Adrenal gland (tissue), 12 donors: ENCODE measurements around the gene MRNIP. TPM values are rescaled to one million over a fixed set of nuclear protein-coding genes. Genes with fewer than 3 reads are reported as not detected.
"Not testable (repeated sequence)": the region's sequence is repeated elsewhere in the genome, so short reads cannot be mapped to it uniquely, and the experiment has no call there.

Source experiments
- DNase-seq, 7 donors: peaks; one replicate each; pipeline ENCODE4 v3.0.0-alpha.2; 2019 to 2020
- H3K27ac ChIP-seq, 5 donors: fragments of 200-600 bp; sonication (generic) in 4 of 5; 1 replicate in 3 of 5; 2 replicates in 2 of 5; pipeline versions ENCODE4 v1.5.1 to v1.8.0; 2016 to 2020; ENCODE audit warnings: mild to moderate bottlenecking in 1 of 5
- H3K27me3 ChIP-seq: fragments of 200-600 bp; 2 replicates; pipeline ENCODE4 v1.8.0; 2021
- H3K36me3 ChIP-seq, 2 donors: fragments of 200-600 bp; replicated peaks in 1 of 2; 1 replicate in 1 of 2; 2 replicates in 1 of 2; pipeline versions ENCODE4 v1.5.1 to v1.8.0; 2018 to 2022
- H3K4me1 ChIP-seq, 2 donors: fragments of 200-600 bp; replicated peaks in 1 of 2; 1 replicate in 1 of 2; 2 replicates in 1 of 2; pipeline versions ENCODE4 v1.5.1 to v1.8.0; 2018 to 2021
- H3K4me3 ChIP-seq, 4 donors: fragments of 200-600 bp; sonication (generic) in 3 of 4; one replicate each; pipeline ENCODE4 v1.5.1; 2016 to 2018
- H3K9me3 ChIP-seq, 3 donors: fragments of 200-600 bp; sonication (generic) in 1 of 3; replicated peaks in 1 of 3; 1 replicate in 2 of 3; 2 replicates in 1 of 3; pipeline versions ENCODE4 v1.5.1 to v1.8.0; 2016 to 2021
- CTCF ChIP-seq, 6 experiments: fragments of 450-650 bp in 4 of 6; fragments of 200-600 bp in 2 of 6; sonication (generic) in 1 of 6; IDR thresholded peaks; 1 replicate in 5 of 6; 2 replicates in 1 of 6; pipeline versions ENCODE4 v1.5.1 to v1.8.0; 2016 to 2021; ENCODE audit warnings: antibody characterized with exemption in 6 of 6, mild to moderate bottlenecking in 2 of 6, moderate library complexity in 1 of 6
- POLR2A ChIP-seq, 2 donors: fragments of 450-650 bp; IDR thresholded peaks; one replicate each; pipeline ENCODE4 v1.6.1; 2017; ENCODE audit warnings: antibody characterized with exemption in 2 of 2, mild to moderate bottlenecking in 2 of 2, moderate library complexity in 1 of 2
- WGBS, 4 donors: extraction: QIAGEN DNeasy Blood & Tissue Kit in 2 of 4; methylation state at CpG; one replicate each; pipeline versions ENCODE4 v1.1.5 to v1.1.7; 2013 to 2017; 5-methylcytosine and 5-hydroxymethylcytosine counted together
- intact Hi-C, 2 donors: fragments of 100-400 bp; cut with DNase I; formaldehyde crosslinking; loops; one replicate each; pipeline versions ENCODE4 v1.14.1 to v1.15.0; 2022 to 2023
- polyA plus RNA-seq, 3 donors: library from polyadenylated mRNA; stranded (reverse); fragments of 200-250 nt in 2 of 3; fragments of 350-450 nt in 1 of 3; fragmentation: Illumina TruSeq in 1 of 3; extraction: RNeasy Lipid Tissue Mini Kit (QIAGEN cat#74804) in 1 of 3; gene quantifications; one replicate each; pipeline ENCODE4 v1.2.3, GENCODE V29; 2013 to 2014
- total RNA-seq, 9 donors: library from RNA; depleted of rRNA in 4 of 9; stranded (reverse); fragments of >200 nt in 4 of 9; fragments of 120-200 nt in 1 of 9; fragmentation: NEBNext Ultra II Directional in 1 of 9; extraction: Animal tissue kit (Norgen Biotek cat#: 25700) in 1 of 9; gene quantifications; one replicate each; pipeline versions ENCODE4 v1.1.0 to v1.2.4, GENCODE V29; 2013 to 2023
- donor health status: healthy with polysubstance abuse.
- donor health status: Bipolar disorder and iron deficiency.
- donor health status: DM: yes; HTN: yes; CAD: no.
- donor health status: DM: no; HTN: no; CAD: no.
- donor health status: DM: no; HTN: no; CAD: no.
- donor health status: DM: yes; HTN: yes; CAD: no.

MRNIP gene
- total and polyA plus RNA-seq, 12 donors: 12.3 to 129 (median 32.2) TPM

GRCh38 chr5:179836225-179837019 lies 22.2 kb downstream of the MRNIP start:
- Histone ChIP-seq H3K27me3 (no peaks in the 10 kb centered on the region), H3K4me3 (no peak overlapping the region), H3K9me3 (no peaks in the 10 kb centered on the region), H3K27ac (peak overlapping the region; percentile 23 to 84 (median 55)), H3K4me1 (peaks cover 12 to 50% of the 10 kb centered on the region in 2 donors), H3K36me3 (peaks cover 0 to 75% of the 10 kb centered on the region in 2 donors)
- TF ChIP-seq CTCF (IDR thresholded peaks at IDR 0.05) (peak in 1 of 6 experiments; percentile 2), POLR2A (IDR thresholded peaks at IDR 0.05) (no peak)
- DNase-seq: peak; percentile 61 to 81 (median 76)
- WGBS, 4 donors: 59 to 79% (median 64%) methylated on average over 12 to 19 of the region's 19 CpGs
- intact Hi-C loops: loop anchor here in 1 of 2 donors (2.0 kb wide), 1 partner anchor 16 kb away; no protein-coding TSS in a partner anchor

GRCh38 chr5:179834871-179835270 lies 23.7 kb downstream of the MRNIP start:
- Histone ChIP-seq H3K36me3 (peaks cover 0 to 83% of the 10 kb centered on the region in 2 donors), H3K4me1 (peaks cover 12 to 46% of the 10 kb centered on the region in 2 donors)
- H3K27ac ChIP-seq, intact Hi-C loops, H3K27me3 ChIP-seq, H3K9me3 ChIP-seq, H3K4me3 ChIP-seq: not testable (repeated sequence)
- peak in 1 of 7 donors; percentile 11 for DNase-seq
- WGBS, 4 donors: 89 to 100% (median 92%) methylated on average over 1 to 22 of the region's 28 CpGs; no CpG with 5 or more reads in 1 of the 4 donors

GRCh38 chr5:179834120-179834519 lies 24.5 kb downstream of the MRNIP start:
- Histone ChIP-seq H3K9me3 (no peaks in the 10 kb centered on the region), H3K27ac (peak overlapping the region in 1 of 5 donors; percentile 63), H3K4me3 (no peak overlapping the region), H3K4me1 (peaks cover 12 to 39% of the 10 kb centered on the region in 2 donors), H3K36me3 (peaks cover 0 to 90% of the 10 kb centered on the region in 2 donors), H3K27me3 (no peaks in the 10 kb centered on the region)
- intact Hi-C loops: no loop called here
- peak in 1 of 7 donors; percentile 34 for DNase-seq
- 76 to 87% (median 78%) methylated on average over 7 to 8 of the region's 8 CpGs for WGBS, 4 donors
- no peak for TF ChIP-seq CTCF (IDR thresholded peaks at IDR 0.05)

- Histone ChIP-seq H3K36me3 (peaks cover 0 to 95% of the 10 kb centered on the region in 2 donors), H3K27me3 (no peaks in the 10 kb centered on the region), H3K4me3 (no peak overlapping the region), H3K4me1 (peaks cover 11 to 36% of the 10 kb centered on the region in 2 donors), H3K9me3 (no peaks in the 10 kb centered on the region), H3K27ac (peak overlapping the region in 2 of 5 donors; percentile 32 to 63)
- 91 to 98% (median 95%) methylated on average over 3 of the region's 3 CpGs for WGBS, 4 donors
- intact Hi-C loops: no loop called here
- TF ChIP-seq CTCF (IDR thresholded peaks at IDR 0.05) (no peak), POLR2A (IDR thresholded peaks at IDR 0.05) (no peak)
- DNase-seq: no peak
These were observed 24.9 kb downstream of the MRNIP start for GRCh38 chr5:179833709-179834070.
